Upper lobe of left lung (tissue), 4 donors: ENCODE measurements around the gene MPV17.

Experiments
- EP300 ChIP-seq, 4 donors: sonication (generic); formaldehyde crosslinking; IDR thresholded peaks; one replicate each; pipeline ENCODE4 v1.5.1; 2017; ENCODE audit warnings: antibody characterized with exemption in 4 of 4, control low read depth in 2 of 4
- POLR2A ChIP-seq, 4 donors: fragments of 450-650 bp; IDR thresholded peaks; one replicate each; pipeline ENCODE4 v1.5.1; 2016 to 2017; ENCODE audit warnings: antibody characterized with exemption in 4 of 4, mild to moderate bottlenecking in 2 of 4

GRCh38 chr2:27363933-27364332 is 41.0 kb upstream of the MPV17 start:
- TF ChIP-seq POLR2A (IDR thresholded peaks at IDR 0.05) (no peak), EP300 (IDR thresholded peaks at IDR 0.05) (no peak)
